Parathyroid adenoma (tissue), 2 donors: ENCODE results near the gene MTX2.

Experiments used
- H2AFZ ChIP-seq: fragments of 300-600 bp; sonication (generic); one replicate; pipeline ENCODE4 v1.7.0; 2017; ENCODE audit warnings: antibody characterized with exemption, mild to moderate bottlenecking
- H3K27ac ChIP-seq: fragments of 300-600 bp; sonication (generic); one replicate; pipeline ENCODE4 v1.7.0; 2017
- H3K27me3 ChIP-seq: fragments of 300-600 bp; sonication (generic); one replicate; pipeline ENCODE4 v1.7.0; 2017; ENCODE audit warnings: low read length; ENCODE audit not compliant: control insufficient read depth, insufficient read depth
- H3K36me3 ChIP-seq: fragments of 300-600 bp; sonication (generic); one replicate; pipeline ENCODE4 v1.7.0; 2017; ENCODE audit warnings: low read length; ENCODE audit not compliant: control insufficient read depth, insufficient read depth
- H3K4me1 ChIP-seq: fragments of 300-600 bp; sonication (generic); one replicate; pipeline ENCODE4 v1.7.0; 2017; ENCODE audit warnings: control low read depth
- H3K4me2 ChIP-seq: fragments of 300-600 bp; sonication (generic); one replicate; pipeline ENCODE4 v1.7.0; 2017; ENCODE audit warnings: low read length
- H3K4me3 ChIP-seq: fragments of 300-600 bp; sonication (generic); one replicate; pipeline ENCODE4 v1.7.0; 2017; ENCODE audit warnings: low read depth, low read length
- H3K79me2 ChIP-seq: fragments of 300-600 bp; sonication (generic); one replicate; pipeline ENCODE4 v1.7.0; 2017; ENCODE audit warnings: control low read depth
- H3K9ac ChIP-seq: fragments of 300-600 bp; sonication (generic); one replicate; pipeline ENCODE4 v1.7.0; 2017; ENCODE audit warnings: mild to moderate bottlenecking
- H3K9me3 ChIP-seq: fragments of 300-600 bp; sonication (generic); one replicate; pipeline ENCODE4 v1.7.0; 2017; ENCODE audit warnings: low read length; ENCODE audit not compliant: control insufficient read depth
- TF ChIP-seq, protein P1 (sequence below): fragments of 300-600 bp; sonication (generic); IDR thresholded peaks from one replicate; pipeline ENCODE4 v1.7.0; 2017; ENCODE audit warnings: antibody characterized with exemption, mild to moderate bottlenecking
- donor health status: primary hyperparathyroidism.

The MTX2 gene

GRCh38 chr2:176283291-176284068 is 14.2 kb downstream of the MTX2 start:
- TF ChIP-seq, protein P1, sequence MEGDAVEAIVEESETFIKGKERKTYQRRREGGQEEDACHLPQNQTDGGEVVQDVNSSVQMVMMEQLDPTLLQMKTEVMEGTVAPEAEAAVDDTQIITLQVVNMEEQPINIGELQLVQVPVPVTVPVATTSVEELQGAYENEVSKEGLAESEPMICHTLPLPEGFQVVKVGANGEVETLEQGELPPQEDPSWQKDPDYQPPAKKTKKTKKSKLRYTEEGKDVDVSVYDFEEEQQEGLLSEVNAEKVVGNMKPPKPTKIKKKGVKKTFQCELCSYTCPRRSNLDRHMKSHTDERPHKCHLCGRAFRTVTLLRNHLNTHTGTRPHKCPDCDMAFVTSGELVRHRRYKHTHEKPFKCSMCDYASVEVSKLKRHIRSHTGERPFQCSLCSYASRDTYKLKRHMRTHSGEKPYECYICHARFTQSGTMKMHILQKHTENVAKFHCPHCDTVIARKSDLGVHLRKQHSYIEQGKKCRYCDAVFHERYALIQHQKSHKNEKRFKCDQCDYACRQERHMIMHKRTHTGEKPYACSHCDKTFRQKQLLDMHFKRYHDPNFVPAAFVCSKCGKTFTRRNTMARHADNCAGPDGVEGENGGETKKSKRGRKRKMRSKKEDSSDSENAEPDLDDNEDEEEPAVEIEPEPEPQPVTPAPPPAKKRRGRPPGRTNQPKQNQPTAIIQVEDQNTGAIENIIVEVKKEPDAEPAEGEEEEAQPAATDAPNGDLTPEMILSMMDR: no peak
- no peaks in the 10 kb centered on the region for H3K9me3 ChIP-seq
- H2AFZ ChIP-seq: no peak overlapping the region
- H3K79me2 ChIP-seq: peaks cover 22% of the 10 kb centered on the region
- no peaks in the 10 kb centered on the region for H3K36me3 ChIP-seq
- H3K27me3 ChIP-seq: no peaks in the 10 kb centered on the region
- H3K4me2 ChIP-seq: no peak overlapping the region
- H3K4me1 ChIP-seq: no peaks in the 10 kb centered on the region
- H3K9ac ChIP-seq: no peak overlapping the region
- H3K27ac ChIP-seq: no peak overlapping the region
- H3K4me3 ChIP-seq: no peak overlapping the region

- H3K36me3 ChIP-seq: no peaks in the 10 kb centered on the region
- no peak overlapping the region for H3K4me2 ChIP-seq
- H3K9me3 ChIP-seq: no peaks in the 10 kb centered on the region
- no peaks in the 10 kb centered on the region for H3K27me3 ChIP-seq
- peaks cover 22% of the 10 kb centered on the region for H3K79me2 ChIP-seq
- no peak overlapping the region for H3K27ac ChIP-seq
- TF ChIP-seq, protein P1: no peak
- H2AFZ ChIP-seq: no peak overlapping the region
- H3K9ac ChIP-seq: no peak overlapping the region
- H3K4me1 ChIP-seq: no peaks in the 10 kb centered on the region
- no peak overlapping the region for H3K4me3 ChIP-seq
These were observed 15.3 kb downstream of the MTX2 start for GRCh38 chr2:176284461-176285049.

DNA sequence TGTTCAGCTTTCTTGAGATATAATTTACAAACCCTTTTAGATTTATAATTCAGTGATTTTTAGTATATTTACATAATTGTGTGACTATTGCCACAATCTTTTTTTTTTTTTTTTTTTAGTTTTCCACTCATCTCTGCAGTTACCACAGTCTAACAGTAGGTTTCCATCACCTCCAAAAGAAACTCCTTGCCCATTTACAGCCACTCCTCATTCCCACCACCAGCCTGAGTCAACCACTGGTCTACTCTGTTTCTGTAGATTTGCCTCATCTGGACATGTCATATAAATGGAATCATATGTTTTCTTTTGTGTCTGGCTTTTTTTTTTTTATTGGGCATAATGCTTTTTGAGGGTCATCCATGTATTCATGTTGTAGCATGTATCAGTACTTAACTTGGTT is 16.1 kb downstream of the MTX2 start:
- peaks cover 22% of the 10 kb centered on the region for H3K79me2 ChIP-seq
- H3K9ac ChIP-seq: no peak overlapping the region
- no peaks in the 10 kb centered on the region for H3K9me3 ChIP-seq
- TF ChIP-seq, protein P1: no peak
- no peaks in the 10 kb centered on the region for H3K27me3 ChIP-seq
- H3K27ac ChIP-seq: no peak overlapping the region
- peaks cover 1% of the 10 kb centered on the region for H3K4me1 ChIP-seq
- H3K36me3 ChIP-seq: no peaks in the 10 kb centered on the region
- H2AFZ ChIP-seq: no peak overlapping the region
- no peak overlapping the region for H3K4me3 ChIP-seq
- H3K4me2 ChIP-seq: no peak overlapping the region

- Histone ChIP-seq H3K27ac (no peak overlapping the region), H3K27me3 (no peaks in the 10 kb centered on the region), H2AFZ (no peak overlapping the region), H3K9me3 (no peaks in the 10 kb centered on the region), H3K4me1 (peaks cover 3% of the 10 kb centered on the region), H3K36me3 (no peaks in the 10 kb centered on the region), H3K4me2 (no peak overlapping the region), H3K79me2 (peaks cover 6% of the 10 kb centered on the region), H3K9ac (no peak overlapping the region), H3K4me3 (no peak overlapping the region)
- TF ChIP-seq, protein P1: no peak
These were observed 22.1 kb downstream of the MTX2 start for GRCh38 chr2:176291335-176291734.
